GM18873 (cell line): ENCODE data around the gene ANKLE1.

ENCODE experiments used
- ATAC-seq: cut with Tn5 transposase; IDR thresholded peaks from one replicate; pipeline ENCODE4 v1.9.1; 2021; ENCODE audit warnings: mild to moderate bottlenecking, moderate library complexity, moderate number of reproducible peaks; ENCODE audit not compliant: unreplicated experiment, low FRiP score

ANKLE1 gene

GRCh38 chr19:17304386-17305215 is 22.9 kb downstream of the ANKLE1 start:
- ATAC-seq = no peak

- no peak for ATAC-seq
These were observed 23.5 kb downstream of the ANKLE1 start for GRCh38 chr19:17305216-17305516.

- peak; percentile 79 for ATAC-seq
These were observed 24.0 kb downstream of the ANKLE1 start, which contains the start of gene MRPL34 for GRCh38 chr19:17305517-17306284. MRPL34 (plus strand) TSS chr19:17305872; CDS start chr19:17305893, 21 bp downstream.

GRCh38 chr19:17306285-17306714 is 24.6 kb downstream of the ANKLE1 start:
- ATAC-seq = no peak

- ATAC-seq = no peak
These were observed 26.2 kb downstream of the ANKLE1 start for GRCh38 chr19:17307876-17308377.

GRCh38 chr19:17309198-17309964 is 27.7 kb downstream of the ANKLE1 start, which contains the start of gene DDA1:
DDA1 (plus strand) TSS chr19:17309563; CDS start chr19:17309655, 92 bp downstream.
- peak; percentile 46 for ATAC-seq

GRCh38 chr19:17309965-17310461 is 28.3 kb downstream of the ANKLE1 start:
- no peak for ATAC-seq

GRCh38 chr19:17311455-17312188 is 29.9 kb downstream of the ANKLE1 start:
- no peak for ATAC-seq

GRCh38 chr19:17312189-17313113 is 30.8 kb downstream of the ANKLE1 start:
- no peak for ATAC-seq

- no peak for ATAC-seq
These were observed 32.4 kb downstream of the ANKLE1 start for GRCh38 chr19:17314007-17314593.

- ATAC-seq = no peak
These were observed 37.3 kb downstream of the ANKLE1 start for GRCh38 chr19:17318966-17319365.

- ATAC-seq = no peak
These were observed 38.0 kb downstream of the ANKLE1 start for GRCh38 chr19:17319473-17320238.

GRCh38 chr19:17320435-17320834 is 38.7 kb downstream of the ANKLE1 start:
- ATAC-seq = no peak

- no peak for ATAC-seq
These were observed 40.2 kb downstream of the ANKLE1 start for GRCh38 chr19:17321655-17322489.

GRCh38 chr19:17322854-17323253 is 41.2 kb downstream of the ANKLE1 start:
- ATAC-seq = no peak

GRCh38 chr19:17323300-17323963 is 41.7 kb downstream of the ANKLE1 start:
- ATAC-seq = no peak
